ENCODE measurements around the gene ATP6V0A1.
A peak's percentile ranks its signal among the peaks of the same experiment; 100 is the strongest.
"Not testable (repeated sequence)": the region's sequence is repeated elsewhere in the genome, so short reads cannot be mapped to it uniquely, and the experiment has no call there.

Gene ATP6V0A1

DNA sequence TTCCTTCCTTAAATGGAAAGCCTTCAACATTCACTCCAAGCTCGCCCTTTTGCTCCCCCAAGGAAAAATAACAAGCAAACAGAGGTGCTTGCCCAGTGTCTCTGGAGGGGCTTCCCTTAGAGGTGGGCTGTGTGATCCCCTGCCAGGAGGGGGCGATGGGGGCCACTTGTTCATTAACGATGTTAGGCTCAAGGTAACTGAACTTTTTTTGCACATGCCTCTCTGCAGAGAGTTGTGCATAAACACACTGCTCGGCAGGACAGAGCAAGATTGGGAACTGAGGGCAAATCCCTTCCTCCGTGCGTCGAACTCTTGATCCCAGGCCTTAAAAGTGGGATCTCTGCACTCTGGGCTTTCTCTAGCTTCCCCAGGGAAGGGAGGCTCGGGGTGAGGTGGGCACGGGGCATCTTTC, 61.9 kb downstream of the ATP6V0A1 start:
- no peak for DNase-seq

DNA sequence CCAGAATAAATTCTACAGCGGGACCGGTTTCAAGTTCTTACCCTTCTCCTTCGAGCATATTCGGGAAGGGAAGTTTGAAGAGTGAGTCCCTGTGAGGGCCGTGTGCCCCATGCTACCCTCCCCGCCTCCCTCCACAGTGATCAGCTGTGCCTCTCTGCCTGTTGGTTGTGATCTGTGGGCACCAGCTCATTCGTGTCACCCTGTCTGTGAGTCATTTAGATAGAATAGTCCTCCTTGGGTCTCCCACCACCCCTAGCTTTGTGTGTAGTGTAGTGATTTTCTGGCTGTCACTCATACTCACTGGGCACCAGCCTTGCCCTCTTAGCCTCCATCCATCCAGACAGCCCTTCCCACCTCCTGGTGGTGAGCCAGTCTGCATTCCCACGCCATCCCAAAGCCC, 62.4 kb downstream of the ATP6V0A1 start:
- DNase-seq = no peak

DNA sequence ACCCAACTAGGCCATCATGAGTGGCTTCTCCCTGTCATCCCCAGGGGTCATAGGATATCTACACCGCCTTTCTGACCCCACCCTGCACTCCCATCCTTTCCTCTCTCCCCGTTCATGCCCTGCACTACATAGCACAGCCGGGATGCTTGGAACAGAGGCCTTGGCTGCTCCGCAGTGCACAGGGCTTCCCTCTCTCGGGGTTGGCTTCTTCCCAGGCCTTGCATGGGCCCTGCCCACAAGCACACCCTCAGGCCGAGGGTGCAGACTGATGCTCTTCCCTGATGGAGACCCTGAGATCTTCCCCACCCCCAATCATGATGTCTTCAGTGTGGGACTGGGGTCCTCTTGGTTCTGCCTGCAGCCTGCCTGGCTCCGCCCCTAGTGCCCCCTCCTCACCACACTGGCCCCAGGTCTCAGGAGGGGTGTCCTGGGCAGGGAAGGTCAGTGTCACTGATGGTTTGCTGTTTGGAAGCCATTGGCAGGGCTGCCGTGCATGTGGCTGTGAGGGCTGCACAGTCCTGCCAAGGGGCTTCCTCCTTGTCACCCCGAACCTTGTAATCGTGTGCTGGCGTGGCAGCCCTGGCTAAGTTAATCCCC, 63.1 kb downstream of the ATP6V0A1 start:
- no peak for DNase-seq

DNA sequence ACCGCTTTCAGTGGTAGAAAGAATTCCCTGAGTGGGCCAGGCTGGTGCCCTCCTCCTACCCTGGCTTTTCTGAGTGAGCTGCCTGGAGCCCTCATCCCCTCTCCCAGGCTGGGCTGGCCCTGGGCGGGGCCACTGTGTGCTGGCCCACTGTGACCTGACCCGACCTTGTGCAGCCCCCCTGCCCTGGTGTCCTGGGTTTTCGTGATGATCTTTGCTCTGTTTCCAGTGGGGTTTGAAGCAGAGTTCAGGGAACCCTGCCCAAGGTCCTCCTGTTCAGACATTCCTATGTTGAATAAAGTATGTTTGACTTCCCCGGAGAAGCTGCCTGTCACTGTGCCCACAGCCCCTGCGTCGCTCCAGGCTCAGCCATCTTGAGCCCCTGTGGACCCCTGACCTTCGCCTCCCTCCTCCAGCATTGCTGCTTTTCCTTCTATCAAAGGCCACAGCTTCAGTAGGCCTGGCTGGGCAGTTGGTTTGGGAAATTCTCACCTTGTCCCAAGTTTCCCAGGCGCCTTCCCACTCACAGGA, 63.6 kb downstream of the ATP6V0A1 start:
- DNase-seq = no peak

DNA sequence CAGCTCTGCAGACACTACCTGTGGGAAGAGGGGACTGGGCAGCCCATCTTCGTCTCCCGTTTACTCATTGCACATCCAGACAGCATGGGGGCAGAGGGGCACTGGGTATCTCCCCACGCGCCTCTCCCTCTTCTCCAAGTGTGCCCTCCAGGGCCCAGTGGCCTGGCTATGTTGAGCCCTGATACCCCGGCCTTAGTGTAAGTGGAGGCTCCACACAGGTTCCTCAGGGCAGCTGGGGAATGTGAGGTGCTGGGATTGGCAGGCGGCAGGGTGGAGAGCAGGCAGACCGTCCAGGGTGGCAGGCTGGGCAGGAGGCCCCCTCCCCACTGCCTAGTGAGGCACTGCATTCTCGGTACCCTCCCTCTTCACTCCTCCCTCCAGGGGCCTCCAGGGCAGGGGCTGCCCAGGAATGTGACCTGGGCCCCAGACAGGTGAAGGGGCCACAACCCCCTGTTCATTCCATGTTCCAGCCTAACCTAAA, 64.2 kb downstream of the ATP6V0A1 start:
- DNase-seq = no peak

DNA sequence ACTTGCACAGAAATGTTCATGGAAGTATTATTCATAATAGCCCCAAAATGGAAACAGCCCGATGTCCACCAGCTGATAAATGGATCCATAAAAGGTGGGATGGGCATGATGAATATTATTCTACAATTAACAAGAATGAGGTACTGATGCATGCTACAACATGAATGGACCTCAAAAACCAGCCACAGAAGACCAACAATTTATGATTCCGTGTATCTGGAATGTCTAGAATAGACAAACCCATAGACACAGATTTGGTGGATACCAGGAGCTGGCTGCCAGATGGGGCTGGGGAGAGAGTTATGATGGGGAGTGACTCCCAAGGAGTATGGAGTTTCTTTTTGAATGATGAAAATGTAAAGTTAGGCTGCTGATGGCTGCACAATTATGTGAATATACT, 66.5 kb downstream of the ATP6V0A1 start:
- no peak for DNase-seq

DNA sequence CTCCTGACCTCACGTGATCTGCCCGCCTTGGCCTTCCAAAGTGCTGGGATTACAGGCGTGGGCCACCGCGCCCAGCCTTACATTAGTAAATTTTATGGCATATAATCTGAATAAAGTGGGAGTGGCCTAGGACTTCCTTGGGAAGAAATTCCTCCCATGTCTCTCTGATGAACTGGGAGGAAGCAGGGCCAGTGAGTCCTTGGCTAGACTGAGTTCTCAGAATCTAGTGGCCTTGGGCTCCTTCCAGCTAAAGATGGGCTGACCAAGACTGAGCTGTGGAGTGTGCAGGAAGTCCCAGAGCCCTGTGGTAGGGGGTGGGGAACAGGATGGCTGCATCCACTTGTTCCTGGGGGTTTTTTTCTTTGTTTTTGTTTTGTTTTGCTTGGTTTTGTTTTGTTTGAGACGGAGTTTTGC, 67.4 kb downstream of the ATP6V0A1 start:
- DNase-seq = no peak

DNA sequence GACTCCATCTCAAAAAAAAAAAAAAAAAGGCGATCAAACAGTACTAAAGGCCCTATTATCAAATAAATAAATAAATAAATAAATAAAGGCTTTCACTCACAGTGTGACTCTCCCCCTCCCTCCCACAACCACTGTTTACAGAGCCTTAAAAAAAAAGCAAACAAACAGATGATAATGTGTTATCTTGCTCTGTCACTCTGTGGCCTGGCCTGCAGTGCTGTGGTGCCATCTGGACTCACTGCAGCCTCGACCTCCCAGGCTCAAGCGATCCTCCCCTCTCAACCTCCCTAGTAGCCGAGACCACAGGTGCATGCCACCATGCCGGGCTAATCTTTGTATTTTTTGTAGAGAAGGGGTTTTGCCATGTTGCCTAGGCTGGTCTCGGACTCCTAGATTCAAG, 69.3 kb downstream of the ATP6V0A1 start:
- no peak for DNase-seq

DNA sequence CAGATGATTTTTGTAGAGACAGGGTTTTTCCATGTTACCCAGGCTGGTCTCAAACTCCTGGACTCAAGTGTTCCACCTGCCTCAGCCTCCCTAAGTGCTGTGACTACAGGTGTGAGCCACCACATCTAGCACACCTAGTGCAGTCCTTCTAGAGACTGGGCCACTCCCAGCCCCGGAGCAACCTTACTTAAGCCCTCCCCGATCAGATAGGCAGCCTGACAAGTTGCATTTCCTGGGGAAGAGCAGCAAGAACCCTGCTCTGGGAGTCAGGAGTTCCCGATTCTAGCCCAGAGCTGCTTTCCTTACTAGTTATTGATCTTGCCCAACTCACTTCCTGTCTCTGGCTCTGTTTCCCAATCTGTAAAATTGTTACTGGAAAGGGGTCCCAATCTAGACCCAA, 70.4 kb downstream of the ATP6V0A1 start:
- DNase-seq = no peak

DNA sequence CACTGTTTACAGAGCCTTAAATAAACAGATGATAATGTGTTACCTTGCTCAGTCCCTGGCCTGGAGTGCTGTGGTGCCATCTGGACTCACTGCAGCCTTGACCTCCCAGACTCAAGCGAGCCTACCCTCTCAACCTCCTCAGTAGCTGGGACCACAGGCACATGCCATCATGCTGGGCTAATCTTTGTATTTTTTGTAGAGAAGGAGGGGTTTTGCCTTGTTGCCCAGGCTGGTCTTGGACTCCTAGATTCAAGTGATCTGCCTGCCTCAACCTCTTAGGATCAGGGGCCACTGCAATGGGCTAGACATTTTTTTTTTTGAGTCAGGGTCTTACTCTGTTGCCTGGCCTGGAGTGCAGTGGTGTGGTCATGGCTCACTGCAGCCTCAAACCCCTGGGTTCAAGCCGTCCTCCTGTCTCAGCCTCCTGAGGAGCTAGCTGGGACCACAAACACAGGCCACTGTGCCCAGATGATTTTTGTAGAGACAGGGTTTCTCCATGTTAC, 72.3 kb downstream of the ATP6V0A1 start:
- no peak for DNase-seq

DNA sequence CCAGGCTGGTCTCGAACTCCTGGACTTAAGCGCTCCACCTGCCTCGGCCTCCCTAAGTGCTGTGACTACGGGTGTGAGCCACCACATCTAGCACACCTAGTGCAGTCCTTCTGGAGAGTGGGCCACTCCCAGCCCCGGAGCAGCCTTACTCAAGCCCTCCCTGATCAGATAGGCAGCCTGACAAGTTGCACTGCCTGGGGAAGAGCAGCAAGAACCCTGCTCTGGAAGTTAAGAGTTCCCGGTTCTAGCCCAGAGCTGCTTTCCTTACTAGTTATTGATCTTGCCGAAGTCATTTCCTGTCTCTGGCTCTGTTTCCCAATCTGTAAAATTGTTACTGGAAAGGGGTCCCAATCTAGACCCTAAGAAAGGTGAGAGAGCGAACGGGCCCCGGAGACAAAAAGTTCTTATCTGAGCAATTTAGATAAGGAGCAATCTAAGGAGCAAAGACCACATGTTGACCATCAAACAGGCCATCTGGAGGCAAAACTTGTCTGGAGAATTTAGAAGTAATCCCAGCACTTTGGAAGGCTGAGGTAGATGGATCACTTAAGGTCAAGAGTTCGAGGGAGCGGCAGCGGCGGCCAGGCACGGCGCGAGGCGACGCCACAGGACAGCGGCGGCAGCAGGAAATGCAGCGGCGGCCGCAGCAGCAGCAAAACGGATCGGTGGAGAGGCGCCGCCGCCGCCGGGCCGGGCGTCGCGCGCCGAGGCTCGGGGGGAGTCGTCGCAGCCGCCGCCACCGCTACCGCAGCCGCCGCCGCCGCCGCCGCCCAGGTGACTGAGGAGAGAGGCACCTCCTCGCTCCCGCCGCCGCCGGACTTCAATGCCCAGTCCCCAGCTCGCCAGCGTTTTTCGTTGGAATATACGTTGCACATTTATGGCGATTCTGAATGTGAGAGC, 73.0 kb downstream of the ATP6V0A1 start:
- DNase-seq = peak; percentile 25

DNA sequence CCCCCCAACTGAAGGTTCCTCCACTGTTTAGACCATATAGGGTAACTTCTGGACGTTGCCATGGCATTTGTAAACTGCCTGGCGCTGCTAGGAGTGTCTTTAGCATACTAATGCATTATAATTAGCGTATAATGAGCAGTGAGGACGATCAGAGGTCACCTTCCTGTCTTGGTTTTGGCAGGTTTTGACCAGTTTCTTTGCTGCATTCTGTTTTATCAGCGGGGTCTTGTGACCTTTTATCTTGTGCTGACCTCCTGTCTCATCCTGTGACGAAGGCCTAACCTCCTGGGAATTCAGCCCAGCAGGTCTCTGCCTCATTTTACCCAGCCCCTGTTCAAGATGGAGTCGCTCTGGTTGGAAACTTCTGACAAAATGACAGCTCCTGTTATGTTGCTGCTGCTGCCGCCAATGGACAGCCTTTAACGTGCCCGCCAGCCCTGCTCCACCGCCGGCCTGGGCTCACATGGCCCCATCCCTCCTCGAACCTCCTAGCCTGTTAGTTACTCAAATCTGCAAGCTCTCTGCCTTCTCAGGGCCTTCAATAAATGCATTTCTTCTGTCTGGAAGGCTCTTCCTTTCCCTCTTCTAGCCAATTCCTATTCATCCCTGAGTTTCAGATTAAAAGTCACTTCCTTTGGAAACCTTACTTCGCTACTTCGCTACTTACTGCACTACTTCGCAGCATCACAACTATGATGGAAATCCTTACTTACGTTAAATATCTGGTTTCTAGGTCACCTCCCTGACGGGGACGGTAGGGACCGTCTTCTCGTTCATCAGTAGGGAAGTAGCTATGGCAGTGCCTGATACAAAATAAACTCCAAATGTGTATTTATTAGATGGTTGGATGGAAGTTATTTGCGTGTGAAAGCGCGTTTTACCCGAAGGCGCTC, 76.7 kb downstream of the ATP6V0A1 start:
- DNase-seq = no peak

DNA sequence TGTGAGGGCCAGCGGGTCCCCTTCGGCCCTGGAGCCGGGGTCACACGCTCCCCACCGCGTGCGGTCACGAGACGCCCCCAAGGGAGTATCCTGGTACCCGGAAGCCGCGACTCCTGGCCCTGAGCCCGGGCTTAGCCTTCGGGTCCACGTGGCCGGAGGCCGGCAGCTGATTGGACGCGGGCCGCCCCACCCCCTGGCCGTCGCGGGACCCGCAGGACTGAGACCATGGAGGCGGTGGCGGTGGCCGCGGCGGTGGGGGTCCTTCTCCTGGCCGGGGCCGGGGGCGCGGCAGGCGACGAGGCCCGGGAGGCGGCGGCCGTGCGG, 77.3 kb downstream of the ATP6V0A1 start, which contains the start of gene NAGLU:
Gene NAGLU, plus strand, starts transcription at position 194 of the 324 bp plus-strand sequence. Its CDS starts 32 bp downstream, at position 226.
- peak; percentile 68 for DNase-seq

DNA sequence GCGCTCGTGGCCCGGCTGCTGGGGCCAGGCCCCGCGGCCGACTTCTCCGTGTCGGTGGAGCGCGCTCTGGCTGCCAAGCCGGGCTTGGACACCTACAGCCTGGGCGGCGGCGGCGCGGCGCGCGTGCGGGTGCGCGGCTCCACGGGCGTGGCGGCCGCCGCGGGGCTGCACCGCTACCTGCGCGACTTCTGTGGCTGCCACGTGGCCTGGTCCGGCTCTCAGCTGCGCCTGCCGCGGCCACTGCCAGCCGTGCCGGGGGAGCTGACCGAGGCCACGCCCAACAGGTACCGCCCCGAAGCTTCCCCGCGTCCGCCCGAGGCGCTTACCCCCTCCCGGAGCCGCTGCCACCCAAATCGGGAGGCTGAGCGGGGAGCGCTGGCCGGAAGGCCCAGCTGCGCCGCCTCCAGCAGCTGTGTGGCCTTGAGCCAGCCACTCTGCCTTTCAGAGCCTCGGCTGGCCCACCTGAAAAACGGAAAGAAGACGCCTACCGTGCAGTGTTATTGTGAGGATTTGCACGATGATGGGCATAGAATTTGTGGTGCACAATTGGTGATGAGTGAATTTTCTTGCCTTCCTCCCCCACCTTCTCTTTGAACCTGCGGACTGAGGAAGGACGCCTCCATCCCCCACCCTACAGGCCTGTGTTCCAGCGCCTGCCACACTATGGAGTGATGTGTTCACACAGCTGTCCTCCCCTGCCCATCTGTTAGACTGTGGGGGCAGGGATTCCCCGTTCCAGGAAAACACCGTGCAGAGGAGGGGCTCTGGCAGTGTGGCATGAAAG, 77.9 kb downstream of the ATP6V0A1 start:
- peak; percentile 54 for DNase-seq

DNA sequence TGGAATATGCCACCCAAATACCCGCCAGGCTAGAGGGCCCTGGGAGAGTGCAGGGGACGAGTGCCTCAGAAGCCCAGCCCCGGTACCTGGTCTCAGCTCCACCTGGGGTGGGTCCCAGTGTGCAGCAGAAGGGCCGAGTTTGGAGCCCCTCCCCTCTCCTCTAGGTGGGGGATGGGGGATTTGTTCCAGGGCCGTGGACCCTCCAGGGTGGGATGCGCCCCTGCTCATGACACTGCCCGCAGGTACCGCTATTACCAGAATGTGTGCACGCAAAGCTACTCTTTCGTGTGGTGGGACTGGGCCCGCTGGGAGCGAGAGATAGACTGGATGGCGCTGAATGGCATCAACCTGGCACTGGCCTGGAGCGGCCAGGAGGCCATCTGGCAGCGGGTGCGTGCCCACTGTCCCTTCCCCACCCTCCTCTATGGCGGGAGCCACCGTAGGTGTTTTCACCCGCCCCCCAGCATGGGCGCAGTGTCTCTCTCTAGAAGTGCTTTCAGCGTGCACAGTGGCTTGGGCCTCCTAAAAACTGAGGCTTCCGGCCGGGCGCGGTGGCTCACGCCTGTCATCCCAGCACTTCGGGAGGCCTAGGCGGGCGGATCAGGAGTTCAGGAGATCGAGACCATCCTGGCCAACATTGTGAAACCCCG, 78.6 kb downstream of the ATP6V0A1 start:
- no peak for DNase-seq

DNA sequence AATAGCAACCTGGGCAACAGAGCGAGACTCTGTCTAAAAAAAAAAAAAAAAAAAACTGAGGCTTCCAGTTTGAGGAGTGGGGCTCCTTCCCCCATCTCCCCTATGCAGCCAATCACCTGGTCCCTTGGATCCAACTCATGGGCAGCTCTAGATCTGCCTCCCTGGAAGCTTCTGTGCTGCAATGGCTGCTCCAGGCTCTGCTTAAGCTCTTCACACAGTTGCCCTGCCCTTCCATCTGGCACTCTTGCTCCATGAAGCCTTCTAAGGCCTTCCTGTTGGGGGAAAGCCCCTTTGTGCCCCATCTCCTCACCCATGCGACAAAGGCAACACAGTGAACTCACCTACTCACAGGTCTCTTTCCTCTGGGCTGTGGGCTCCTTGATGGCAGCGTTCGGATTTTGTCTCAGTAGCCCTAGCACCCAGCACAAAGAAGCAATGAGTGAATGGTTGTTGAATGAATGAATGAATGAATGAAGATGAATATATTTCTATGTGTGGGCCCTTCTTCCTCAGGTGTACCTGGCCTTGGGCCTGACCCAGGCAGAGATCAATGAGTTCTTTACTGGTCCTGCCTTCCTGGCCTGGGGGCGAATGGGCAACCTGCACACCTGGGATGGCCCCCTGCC, 79.3 kb downstream of the ATP6V0A1 start:
- DNase-seq = no peak

DNA sequence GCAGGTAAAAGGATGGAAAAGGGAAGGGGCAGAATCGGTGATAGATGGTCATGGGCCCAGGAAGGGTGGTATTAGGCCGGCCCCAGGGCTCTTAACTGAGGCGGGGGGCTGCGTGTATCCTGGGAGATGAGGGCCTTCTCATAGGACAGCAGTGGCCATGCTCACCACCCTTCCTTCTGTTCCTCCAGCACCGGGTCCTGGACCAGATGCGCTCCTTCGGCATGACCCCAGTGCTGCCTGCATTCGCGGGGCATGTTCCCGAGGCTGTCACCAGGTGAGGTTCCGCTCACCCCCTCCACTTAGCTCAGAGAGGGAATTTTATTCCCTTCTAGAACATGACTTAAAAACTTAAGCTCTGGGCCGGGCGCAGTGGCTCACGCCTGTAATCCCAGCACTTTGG, 79.8 kb downstream of the ATP6V0A1 start:
- DNase-seq = no peak

DNA sequence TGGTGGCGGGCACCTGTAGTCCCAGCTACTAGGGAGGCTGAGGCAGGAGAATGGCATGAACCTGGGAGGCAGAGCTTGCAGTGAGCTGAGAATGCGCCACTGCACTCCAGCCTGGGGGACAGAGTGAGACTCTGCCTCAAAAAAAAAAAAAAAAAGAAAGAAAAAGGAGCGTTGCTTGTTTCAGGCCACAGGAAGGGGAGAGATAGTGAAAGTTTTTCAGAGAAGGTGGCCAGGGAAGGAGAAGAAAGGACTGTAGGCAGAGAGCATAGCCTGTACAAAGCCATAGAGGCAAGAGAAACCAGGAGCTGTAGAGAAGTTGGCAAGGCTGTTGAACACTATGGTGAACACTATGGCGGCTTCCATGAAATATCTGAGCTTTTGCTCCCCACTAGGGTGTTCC, 81.9 kb downstream of the ATP6V0A1 start:
- DNase-seq = not testable (repeated sequence)

DNA sequence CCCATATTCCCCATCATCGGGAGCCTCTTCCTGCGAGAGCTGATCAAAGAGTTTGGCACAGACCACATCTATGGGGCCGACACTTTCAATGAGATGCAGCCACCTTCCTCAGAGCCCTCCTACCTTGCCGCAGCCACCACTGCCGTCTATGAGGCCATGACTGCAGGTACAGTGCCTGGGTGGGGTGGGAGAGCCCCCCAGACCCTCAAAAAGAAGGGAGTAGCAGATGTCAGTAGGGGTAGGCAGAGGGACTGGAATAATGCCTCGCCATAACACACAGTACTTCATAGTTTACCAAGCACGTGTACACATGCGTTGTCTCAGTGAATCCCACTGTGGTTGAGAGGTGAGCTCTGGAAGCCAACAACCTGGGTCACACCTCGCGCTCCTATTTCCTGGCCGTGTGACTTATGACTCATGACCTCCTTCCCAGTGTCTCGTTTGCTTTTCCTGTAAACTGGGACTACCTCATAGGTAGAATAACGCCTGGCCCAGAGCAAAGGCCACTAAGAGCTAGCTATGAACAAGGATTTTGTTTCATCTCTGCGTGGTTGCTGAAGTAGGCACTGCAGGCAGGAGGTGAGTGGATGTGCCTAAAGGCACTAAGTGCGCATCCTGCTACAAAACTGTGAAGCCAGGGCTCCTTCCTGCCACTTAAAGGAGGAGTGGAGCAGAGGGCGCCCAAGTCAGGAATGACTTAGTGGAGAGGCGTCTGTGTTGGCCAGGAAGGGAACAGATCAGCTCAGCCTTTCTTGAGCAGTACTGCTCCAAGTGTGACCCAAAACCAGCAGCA, 82.6 kb downstream of the ATP6V0A1 start:
- no peak for DNase-seq
